Ovary (tissue), 9 donors: Measurements from ENCODE around the gene MAPK8. TPM values are rescaled to one million over a fixed set of nuclear protein-coding genes. Genes with fewer than 3 reads are reported as not detected.

ENCODE experiments used
- DNase-seq, 5 donors: peaks; one replicate each; pipeline ENCODE4 v3.0.0-alpha.2; 2019 to 2020
- H3K27ac ChIP-seq, 2 donors: fragments of 200-600 bp; one replicate each; pipeline versions ENCODE4 v1.5.1 to v1.8.0; 2019 to 2022
- H3K27me3 ChIP-seq: fragments of 200-600 bp; one replicate; pipeline ENCODE4 v1.8.0; 2022
- H3K36me3 ChIP-seq: fragments of 200-600 bp; sonication (generic); one replicate; pipeline ENCODE4 v1.5.1; 2019
- H3K4me1 ChIP-seq: one replicate; pipeline ENCODE4 v1.8.1; 2013; ENCODE audit warnings: mild to moderate bottlenecking, moderate library complexity; ENCODE audit not compliant: insufficient read depth
- H3K4me3 ChIP-seq: fragments of 200-600 bp; sonication (generic); one replicate; pipeline ENCODE4 v1.5.1; 2017
- H3K9me3 ChIP-seq, 2 donors: fragments of 200-600 bp in 1 of 2; sonication (generic) in 1 of 2; one replicate each; pipeline versions ENCODE4 v1.5.1 to v1.8.1; 2013 to 2019; ENCODE audit warnings: mild to moderate bottlenecking in 1 of 2, moderate library complexity in 1 of 2
- CTCF ChIP-seq, 3 donors: fragments of 450-650 bp in 2 of 3; fragments of 200-600 bp in 1 of 3; IDR thresholded peaks; one replicate each; pipeline versions ENCODE4 v1.5.1 to v1.8.0; 2016 to 2022; ENCODE audit warnings: antibody characterized with exemption in 3 of 3, mild to moderate bottlenecking in 1 of 3
- EP300 ChIP-seq: sonication (generic); formaldehyde crosslinking; IDR thresholded peaks from one replicate; pipeline ENCODE4 v1.6.1; 2017; ENCODE audit warnings: antibody characterized with exemption
- POLR2A ChIP-seq: fragments of 450-650 bp; IDR thresholded peaks from one replicate; pipeline ENCODE4 v1.6.1; 2017; ENCODE audit warnings: antibody characterized with exemption, mild to moderate bottlenecking, moderate library complexity
- WGBS, 3 donors: extraction: QIAGEN DNeasy Blood & Tissue Kit in 1 of 3; methylation state at CpG; one replicate each; pipeline versions ENCODE4 v1.1.5 to v1.1.7; 2013 to 2017; 5-methylcytosine and 5-hydroxymethylcytosine counted together
- intact Hi-C, 4 donors: fragments of 100-400 bp; cut with DNase I; formaldehyde crosslinking; loops; one replicate each; pipeline versions ENCODE4 v1.11.0 to v1.15.1; 2022 to 2023
- polyA plus RNA-seq, 2 donors: library from polyadenylated mRNA; stranded (reverse); fragments of 200-250 nt in 1 of 2; fragments of 350-450 nt in 1 of 2; fragmentation: Illumina TruSeq in 1 of 2; extraction: RNeasy Lipid Tissue Mini Kit (QIAGEN cat#74804) in 1 of 2; gene quantifications; one replicate each; pipeline ENCODE4 v1.2.3, GENCODE V29; 2013 to 2014
- total RNA-seq, 7 donors: library from RNA; depleted of rRNA in 2 of 7; stranded (reverse); fragments of >200 nt in 2 of 7; fragmentation: NEBNext Ultra II Directional in 3 of 7; extraction: Animal tissue kit (Norgen Biotek cat#: 25700) in 3 of 7; gene quantifications; one replicate each; pipeline versions ENCODE4 v1.1.0 to v1.2.4, GENCODE V29; 2016 to 2023
- donor health status: DM: no; HTN: no; CAD: no; lungs with moderate emphysema.
- donor health status: DM: no; HTN: no; CAD: no.
- donor health status: Bipolar disorder and iron deficiency.
- donor health status: DM: yes; HTN: yes; CAD: no.
- donor health status: DM: no; HTN: no; CAD: no.
- donor health status: DM: yes; HTN: yes; CAD: no.

The MAPK8 gene
- total and polyA plus RNA-seq, 9 donors: 21.9 to 110 (median 68.6) TPM

- Histone ChIP-seq H3K4me3 (no peak overlapping the region), H3K9me3 (no peaks in the 10 kb centered on the region), H3K4me1 (peaks cover 35% of the 10 kb centered on the region), H3K36me3 (no peaks in the 10 kb centered on the region), H3K27me3 (no peaks in the 10 kb centered on the region), H3K27ac (no peak overlapping the region)
- WGBS, 3 donors: 57 to 72% (median 60%) methylated on average over 34 to 42 of the region's 42 CpGs
- peak in 3 of 5 donors; percentile 26 to 35 (median 31) for DNase-seq
- TF ChIP-seq CTCF (IDR thresholded peaks at IDR 0.05) (no peak), POLR2A (no peak), EP300 (no peak)
- intact Hi-C loops: no loop called here
Measured at GRCh38 chr10:48465860-48466521, 159.5 kb downstream of the MAPK8 start.

GRCh38 chr10:48466611-48467240 lies 160.2 kb downstream of the MAPK8 start:
- Histone ChIP-seq H3K4me1 (peaks cover 36% of the 10 kb centered on the region), H3K27me3 (no peaks in the 10 kb centered on the region), H3K27ac (no peak overlapping the region), H3K36me3 (no peaks in the 10 kb centered on the region), H3K9me3 (no peaks in the 10 kb centered on the region), H3K4me3 (no peak overlapping the region)
- peak in 3 of 5 donors; percentile 6 to 26 (median 24) for DNase-seq
- WGBS, 3 donors: 54 to 76% (median 65%) methylated on average over 7 to 43 of the region's 43 CpGs
- TF ChIP-seq EP300 (no peak), CTCF (IDR thresholded peaks at IDR 0.05) (no peak), POLR2A (no peak)
- intact Hi-C loops: no loop called here

GRCh38 chr10:48467669-48468068 lies 161.2 kb downstream of the MAPK8 start:
- intact Hi-C loops: no loop called here
- H3K27ac ChIP-seq: no peak overlapping the region
- no peaks in the 10 kb centered on the region for H3K27me3 ChIP-seq
- H3K4me3 ChIP-seq: no peak overlapping the region
- 80 to 83% (median 81%) methylated on average over 4 of the region's 4 CpGs for WGBS, 3 donors
- H3K4me1 ChIP-seq: peaks cover 36% of the 10 kb centered on the region
- H3K36me3 ChIP-seq: no peaks in the 10 kb centered on the region
- H3K9me3 ChIP-seq: no peaks in the 10 kb centered on the region
- TF ChIP-seq CTCF (IDR thresholded peaks at IDR 0.05) (no peak), EP300 (no peak), POLR2A (no peak)
- DNase-seq: peak in 1 of 5 donors; percentile 9

GRCh38 chr10:48468130-48468790 lies 161.8 kb downstream of the MAPK8 start:
- H3K36me3 ChIP-seq: no peaks in the 10 kb centered on the region
- H3K27ac ChIP-seq: peak overlapping the region in 1 of 2 donors; percentile 73
- peak in 2 of 5 donors; percentile 22 to 39 for DNase-seq
- H3K27me3 ChIP-seq: no peaks in the 10 kb centered on the region
- no peak for TF ChIP-seq POLR2A
- no peak for TF ChIP-seq CTCF (IDR thresholded peaks at IDR 0.05)
- TF ChIP-seq EP300: no peak
- no peaks in the 10 kb centered on the region for H3K9me3 ChIP-seq
- intact Hi-C loops: no loop called here
- H3K4me1 ChIP-seq: peaks cover 35% of the 10 kb centered on the region
- H3K4me3 ChIP-seq: no peak overlapping the region
- WGBS, 3 donors: 32 to 55% (median 36%) methylated on average over 3 of the region's 3 CpGs
